ENCODE measurements around the gene GALNT5.
"Not testable (repeated sequence)": the region's sequence is repeated elsewhere in the genome, so short reads cannot be mapped to it uniquely, and the experiment has no call there.

The GALNT5 gene

DNA sequence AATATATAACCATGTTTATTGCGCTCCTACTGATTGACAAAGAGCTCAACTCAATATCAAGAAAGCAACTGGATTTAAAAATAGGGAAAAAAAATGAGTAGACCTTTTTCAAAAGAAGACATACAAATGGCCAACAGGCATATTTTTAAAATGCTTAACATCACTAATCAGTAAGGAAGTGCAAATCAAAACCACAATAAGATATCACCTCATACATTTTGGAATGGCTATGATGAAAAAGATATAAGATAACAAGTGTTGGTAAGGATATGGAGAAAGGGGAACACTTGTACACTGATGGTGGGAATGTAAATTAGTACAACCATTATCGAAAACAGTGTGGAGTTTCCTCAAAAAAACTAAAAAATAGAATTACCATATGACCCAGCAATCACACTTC, 5.6 kb upstream of the GALNT5 start:
- DNase-seq (ENCODE audit: low read depth), result no peak

DNA sequence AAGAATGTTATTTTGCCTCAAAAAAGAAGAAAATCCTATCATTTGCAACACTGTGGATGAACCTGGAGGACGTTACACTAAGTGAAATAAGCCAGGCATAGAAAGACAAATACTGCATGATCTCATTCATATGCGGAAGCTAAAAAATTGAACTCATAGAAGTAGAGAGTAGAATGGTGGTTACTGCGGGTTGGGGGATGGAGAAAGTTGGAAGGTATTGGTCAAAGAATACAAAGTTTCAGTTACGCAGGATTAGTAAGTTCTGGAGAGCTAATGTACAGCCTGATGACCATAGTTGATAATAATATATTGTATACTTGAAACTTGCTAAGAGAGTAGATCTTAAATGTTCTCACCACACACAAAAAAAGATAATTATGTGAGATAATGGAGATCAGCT, 5.0 kb upstream of the GALNT5 start:
- no peak for DNase-seq (ENCODE audit: low read depth)

- no peak for DNase-seq (ENCODE audit: low read depth)
Measured at GRCh38 chr2:157254041-157254440, 3.5 kb upstream of the GALNT5 start.

DNA sequence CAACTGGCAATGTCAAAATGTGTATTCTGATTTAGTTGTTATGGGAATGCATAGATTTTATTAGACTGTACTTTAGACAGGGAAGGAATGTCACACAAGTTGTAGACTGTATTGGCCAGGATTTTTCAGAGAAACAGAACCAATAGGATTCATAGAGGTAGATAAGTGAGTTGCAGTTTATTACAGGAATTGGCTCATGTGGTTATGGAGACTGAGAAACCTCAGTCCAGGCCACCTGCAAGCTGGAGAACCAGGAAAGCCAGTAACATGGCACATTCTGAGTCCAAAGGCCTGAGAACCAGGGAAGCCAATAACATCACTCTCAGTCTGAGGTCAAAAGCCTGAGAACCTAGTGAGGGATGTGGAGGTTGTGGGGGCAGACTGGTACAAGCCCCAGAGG, 1.8 kb upstream of the GALNT5 start:
- no peak for DNase-seq (ENCODE audit: low read depth)

- DNase-seq (ENCODE audit: low read depth), result no peak
Measured at GRCh38 chr2:157256626-157257025, 879 bp upstream of the GALNT5 start.

GRCh38 chr2:157258520-157259326, 1.2 kb downstream of the GALNT5 start:
- no peak for DNase-seq (ENCODE audit: low read depth)

DNA sequence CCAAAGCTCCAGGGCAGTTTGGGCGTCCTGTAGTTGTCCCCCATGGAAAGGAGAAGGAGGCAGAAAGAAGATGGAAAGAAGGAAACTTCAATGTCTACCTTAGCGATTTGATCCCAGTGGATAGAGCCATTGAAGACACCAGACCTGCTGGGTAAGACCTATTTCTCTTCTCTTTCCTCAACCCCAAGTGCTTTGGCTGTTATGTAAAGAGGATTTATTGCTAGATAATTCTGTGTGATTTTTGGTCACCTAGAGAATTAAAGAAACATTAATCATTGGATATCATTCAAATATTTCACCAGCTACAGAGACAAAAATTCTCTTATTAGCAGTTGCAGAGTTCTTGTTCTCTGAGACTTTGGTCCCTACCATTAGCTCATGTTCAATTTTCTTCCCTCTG, 1.9 kb downstream of the GALNT5 start:
- no peak for DNase-seq (ENCODE audit: low read depth)

- DNase-seq (ENCODE audit: low read depth), result no peak
Measured at GRCh38 chr2:157259960-157260359, 2.5 kb downstream of the GALNT5 start.

DNA sequence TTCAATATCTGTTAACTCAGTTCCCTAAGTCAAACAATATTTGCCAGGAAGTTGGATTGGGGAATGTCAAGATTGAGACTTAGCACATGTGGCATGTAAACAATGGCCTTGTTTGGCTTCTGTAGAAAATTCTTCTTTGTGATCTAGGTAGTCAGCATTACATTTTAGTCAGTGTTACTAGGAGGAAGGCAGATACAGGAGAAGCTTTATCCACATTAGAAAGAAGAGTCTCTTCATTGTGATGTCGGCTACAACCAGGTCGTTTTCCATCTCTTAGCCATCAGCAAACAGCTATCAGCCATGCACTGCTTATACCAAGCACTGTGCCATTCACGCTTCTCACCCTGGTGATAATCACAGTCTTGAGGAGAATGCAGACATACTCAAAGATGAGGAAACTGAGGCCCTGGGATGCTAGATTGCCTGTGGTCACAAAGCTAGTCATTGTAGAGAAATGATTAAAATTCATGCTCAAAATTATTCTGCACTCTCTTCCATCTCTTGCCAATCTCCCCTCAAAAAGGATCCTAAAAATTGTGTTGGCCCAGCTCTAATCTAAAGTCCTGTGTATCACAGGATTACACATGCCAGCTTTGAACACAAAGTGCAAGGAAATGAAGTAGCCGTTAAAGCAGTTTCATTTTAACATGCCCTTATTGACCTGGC, 3.2 kb downstream of the GALNT5 start:
- no peak for DNase-seq (ENCODE audit: low read depth)

GRCh38 chr2:157261199-157261782, 3.8 kb downstream of the GALNT5 start:
- peak; percentile 39 for DNase-seq (ENCODE audit: low read depth)

DNA sequence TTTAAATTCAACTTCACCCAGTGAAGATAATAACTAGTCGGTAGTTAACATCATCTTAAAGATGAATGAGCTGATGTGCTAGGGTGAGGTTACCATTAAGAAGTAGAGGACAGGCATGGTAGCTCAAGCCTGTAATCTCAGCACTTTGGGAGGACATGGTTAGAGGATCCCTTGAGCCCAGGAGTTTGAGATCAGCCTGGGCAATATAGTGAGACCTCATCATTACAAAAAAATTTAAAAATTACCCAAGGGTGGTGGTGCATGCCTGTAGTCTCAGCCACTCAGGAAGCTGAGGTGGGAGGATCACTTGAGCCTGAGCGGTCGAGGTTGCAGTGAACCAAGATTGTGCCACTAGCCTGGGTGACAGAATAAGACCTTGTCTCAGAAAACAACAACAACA, 4.7 kb downstream of the GALNT5 start:
- DNase-seq (ENCODE audit: low read depth), result no peak

GRCh38 chr2:157264099-157264498, 6.6 kb downstream of the GALNT5 start:
- peak; percentile 55 for DNase-seq (ENCODE audit: low read depth)

GRCh38 chr2:157265825-157266224, 8.3 kb downstream of the GALNT5 start:
- no peak for DNase-seq (ENCODE audit: low read depth)

GRCh38 chr2:157267476-157267875, 10.0 kb downstream of the GALNT5 start:
- DNase-seq (ENCODE audit: low read depth), result no peak

DNA sequence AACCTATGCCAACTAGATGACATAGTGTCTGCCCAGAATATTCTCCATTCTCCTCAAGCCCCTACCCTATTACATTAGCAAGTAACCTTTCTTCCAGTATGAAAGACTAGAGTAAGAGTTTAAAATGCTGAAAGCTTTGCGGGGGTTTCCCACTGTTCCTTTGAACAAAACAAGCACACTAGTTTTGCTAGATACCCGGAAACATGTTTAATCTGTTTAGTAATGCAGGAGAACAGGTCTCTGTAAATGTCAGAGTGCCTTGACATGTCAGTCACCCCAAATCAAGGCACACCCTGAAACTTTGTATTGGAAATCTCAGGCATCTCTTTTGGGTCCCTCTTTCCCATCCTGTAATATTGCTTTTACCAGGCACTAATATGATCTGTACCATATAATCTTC, 11.6 kb downstream of the GALNT5 start:
- no peak for DNase-seq (ENCODE audit: low read depth)

GRCh38 chr2:157269922-157270321, 12.4 kb downstream of the GALNT5 start:
- no peak for DNase-seq (ENCODE audit: low read depth)

- DNase-seq (ENCODE audit: low read depth), result no peak
Measured at GRCh38 chr2:157271590-157272203, 14.2 kb downstream of the GALNT5 start.

DNA sequence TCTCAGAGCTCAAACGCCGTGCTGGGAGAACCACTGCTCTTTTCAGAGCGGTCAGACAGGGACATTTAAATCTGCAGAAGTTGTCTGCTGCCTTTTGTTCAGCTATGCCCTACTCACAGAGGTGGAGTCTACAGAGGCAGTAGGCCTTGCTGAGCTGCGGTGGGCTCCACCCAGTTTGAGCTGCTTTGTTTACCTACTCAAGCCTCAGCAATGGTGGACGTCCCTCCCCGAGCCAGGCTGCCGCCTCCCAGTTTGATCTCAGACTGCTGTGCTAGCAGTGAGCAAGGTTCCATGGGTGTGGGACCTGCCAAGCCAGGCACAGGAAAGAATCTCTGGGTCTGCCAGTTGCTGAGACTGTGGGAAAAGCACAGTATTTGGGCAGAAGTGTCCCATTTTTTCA, 21.8 kb downstream of the GALNT5 start:
- DNase-seq (ENCODE audit: low read depth), result not testable (repeated sequence)

DNA sequence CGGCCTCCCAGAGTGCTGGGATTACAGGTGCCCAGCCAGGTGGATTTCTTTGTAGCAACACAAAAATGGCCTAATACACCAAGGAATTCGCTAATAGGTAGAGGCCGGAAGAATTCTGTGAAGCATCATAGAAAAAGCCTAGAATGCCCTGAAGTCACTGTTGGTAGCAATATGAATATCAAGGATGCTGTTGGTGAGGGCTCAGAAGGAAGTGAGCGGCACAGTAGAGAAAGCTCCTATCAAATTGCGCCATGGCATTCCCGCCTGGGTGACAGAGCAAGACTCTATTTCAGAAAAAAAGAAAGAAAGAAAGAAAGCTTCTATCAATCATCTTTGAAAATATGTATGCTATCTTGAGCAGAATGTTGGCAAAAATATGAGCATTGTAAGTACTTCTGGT, 23.8 kb downstream of the GALNT5 start:
- DNase-seq (ENCODE audit: low read depth), result no peak

- DNase-seq (ENCODE audit: low read depth), result no peak
Measured at GRCh38 chr2:157283468-157283867, 26.0 kb downstream of the GALNT5 start.

GRCh38 chr2:157287160-157287559, 29.7 kb downstream of the GALNT5 start:
- no peak for DNase-seq (ENCODE audit: low read depth)

DNA sequence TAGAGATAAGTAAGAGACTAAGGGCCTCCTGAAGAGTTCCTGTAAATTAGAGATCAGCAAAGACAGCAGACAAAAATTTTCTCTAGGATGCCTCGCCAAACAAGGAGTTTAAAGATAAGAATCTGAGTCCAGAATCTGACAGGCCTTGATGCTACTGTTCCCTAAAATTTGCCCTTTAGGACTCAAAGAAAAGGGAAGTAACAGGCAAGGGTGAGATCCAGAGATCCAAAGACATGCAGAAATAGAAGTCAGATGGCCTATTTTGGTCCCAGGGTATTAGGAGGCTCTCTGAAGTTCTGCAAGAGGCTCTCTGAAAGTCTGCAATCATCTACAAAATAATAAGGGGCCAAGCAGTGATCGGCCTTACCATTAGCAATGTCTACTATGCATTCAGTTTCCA, 33.0 kb downstream of the GALNT5 start:
- no peak for DNase-seq (ENCODE audit: low read depth)

DNA sequence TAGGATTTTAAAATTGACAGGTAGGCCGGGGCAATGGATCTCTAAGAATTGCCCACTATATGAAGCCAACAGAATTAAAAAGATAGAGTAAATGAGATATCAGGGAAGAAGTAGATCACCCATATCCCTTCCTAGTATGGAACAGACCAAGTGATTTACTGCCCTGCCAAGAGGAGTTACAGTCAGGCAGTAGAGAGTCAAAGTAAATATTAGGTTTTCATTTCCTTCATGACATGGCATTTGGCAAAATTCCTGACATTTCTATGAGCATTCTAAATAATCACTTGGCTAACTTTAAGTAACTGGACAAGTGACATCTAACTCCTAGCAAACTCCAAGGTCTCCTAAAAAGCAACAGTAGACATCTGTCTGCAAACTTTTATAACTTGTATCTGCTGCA, 33.5 kb downstream of the GALNT5 start:
- DNase-seq (ENCODE audit: low read depth), result no peak
